KBM-7 (cell line): Measurements from ENCODE around the gene PITPNC1.
"Not testable (repeated sequence)": the region's sequence is repeated elsewhere in the genome, so short reads cannot be mapped to it uniquely, and the experiment has no call there.

Source experiments
- DNase-seq: peaks from one replicate; pipeline ENCODE4 v3.0.0-alpha.2; 2015
- in situ Hi-C: fragments of 300-500 bp; cut with MboI; formaldehyde crosslinking; loops from 2 replicates; pipeline ENCODE4 v1.14.3; 2020; ENCODE audit warnings: low sequenced_read_pairs, low pct_unique_long_range_greater_than_20kb, mixed read lengths

Gene PITPNC1

GRCh38 chr17:67390646-67391361 is 13.7 kb downstream of the PITPNC1 start:
- in situ Hi-C loops: no loop called here
- DNase-seq: peak; percentile 53

- in situ Hi-C loops: no loop called here
- no peak for DNase-seq
Measured at GRCh38 chr17:67392111-67392510, 15.0 kb downstream of the PITPNC1 start.

- in situ Hi-C loops: no loop called here
- no peak for DNase-seq
Measured at GRCh38 chr17:67393809-67394397, 16.8 kb downstream of the PITPNC1 start.

- in situ Hi-C loops: no loop called here
- DNase-seq: no peak
Measured at GRCh38 chr17:67399676-67400075, 22.6 kb downstream of the PITPNC1 start.

GRCh38 chr17:67400193-67400592 is 23.1 kb downstream of the PITPNC1 start:
- peak; percentile 40 for DNase-seq
- in situ Hi-C loops: no loop called here

- DNase-seq: no peak
- in situ Hi-C loops: no loop called here
Measured at GRCh38 chr17:67401106-67401505, 24.0 kb downstream of the PITPNC1 start.

- DNase-seq: no peak
- in situ Hi-C loops: no loop called here
Measured at GRCh38 chr17:67401598-67402504, 24.8 kb downstream of the PITPNC1 start.

GRCh38 chr17:67403065-67403464 is 26.0 kb downstream of the PITPNC1 start:
- no peak for DNase-seq
- in situ Hi-C loops: no loop called here

GRCh38 chr17:67403483-67403882 is 26.4 kb downstream of the PITPNC1 start:
- in situ Hi-C loops: no loop called here
- no peak for DNase-seq

- DNase-seq, in situ Hi-C loops: not testable (repeated sequence)
Measured at GRCh38 chr17:67408455-67408830, 31.4 kb downstream of the PITPNC1 start.

- peak; percentile 46 for DNase-seq
- in situ Hi-C loops: no loop called here
Measured at GRCh38 chr17:67411397-67411796, 34.3 kb downstream of the PITPNC1 start.

GRCh38 chr17:67412032-67412431 is 35.0 kb downstream of the PITPNC1 start:
- in situ Hi-C loops: no loop called here

GRCh38 chr17:67412941-67413340 is 35.9 kb downstream of the PITPNC1 start:
- in situ Hi-C loops: no loop called here
- DNase-seq: no peak

More at GRCh38 chr17:67412032-67412431, 35.0 kb downstream of the PITPNC1 start:
- DNase-seq: no peak

- in situ Hi-C loops: no loop called here
- DNase-seq: no peak
Measured at GRCh38 chr17:67413388-67413787, 36.3 kb downstream of the PITPNC1 start.

- in situ Hi-C loops: no loop called here
- no peak for DNase-seq
Measured at GRCh38 chr17:67414130-67414529, 37.0 kb downstream of the PITPNC1 start.

- in situ Hi-C loops: no loop called here
- no peak for DNase-seq
Measured at GRCh38 chr17:67414559-67414958, 37.5 kb downstream of the PITPNC1 start.

- no peak for DNase-seq
- in situ Hi-C loops: no loop called here
Measured at GRCh38 chr17:67415291-67415690, 38.2 kb downstream of the PITPNC1 start.

GRCh38 chr17:67417507-67417906 is 40.4 kb downstream of the PITPNC1 start:
- in situ Hi-C loops: no loop called here
- DNase-seq: no peak

GRCh38 chr17:67420994-67421393 is 43.9 kb downstream of the PITPNC1 start:
- in situ Hi-C loops: no loop called here
- no peak for DNase-seq

- in situ Hi-C loops: no loop called here
- DNase-seq: peak; percentile 39
Measured at GRCh38 chr17:67421869-67422273, 44.8 kb downstream of the PITPNC1 start.
